ENCODE data around the gene SAP30L. TPM values are rescaled to one million over a fixed set of nuclear protein-coding genes. Genes with fewer than 3 reads are reported as not detected.

The SAP30L gene
- total RNA-seq, 4 donors from 2014 or later, result 34.9 to 54.9 (median 46.2) TPM

DNA sequence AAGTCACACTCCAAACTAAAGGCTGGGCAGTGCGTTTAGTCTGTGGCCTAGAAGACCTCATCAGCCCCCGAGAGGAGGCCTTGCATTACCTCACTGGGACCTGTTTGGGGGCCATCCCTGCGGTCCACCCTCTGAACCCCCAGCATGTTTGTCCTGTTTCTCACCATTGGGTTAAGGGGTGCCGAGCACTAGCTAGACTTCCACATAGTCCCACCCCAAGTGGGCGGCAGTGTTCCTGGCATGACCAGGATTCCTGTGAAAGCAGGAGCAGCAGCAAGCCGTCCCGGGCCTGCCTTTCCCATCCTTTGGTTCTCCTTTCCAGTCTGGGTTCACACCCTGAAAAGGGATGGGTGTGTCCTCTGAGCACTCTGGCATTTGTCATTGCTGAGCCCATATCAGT is 26.6 kb upstream of the SAP30L start:
- intact Hi-C loops (cut with DNase I), result no loop called here
- Histone ChIP-seq H3K4me1 (no peaks in the 10 kb centered on the region), H3K9me3 (no peaks in the 10 kb centered on the region), H3K36me3 (peaks cover 9 to 44% (median 35%) of the 10 kb centered on the region in 4 donors), H3K27ac (replicated peaks in 1 of 4) (no peak overlapping the region), H3K27me3 (no peaks in the 10 kb centered on the region), H3K4me3 (no peak overlapping the region)
- TF ChIP-seq, protein P1, sequence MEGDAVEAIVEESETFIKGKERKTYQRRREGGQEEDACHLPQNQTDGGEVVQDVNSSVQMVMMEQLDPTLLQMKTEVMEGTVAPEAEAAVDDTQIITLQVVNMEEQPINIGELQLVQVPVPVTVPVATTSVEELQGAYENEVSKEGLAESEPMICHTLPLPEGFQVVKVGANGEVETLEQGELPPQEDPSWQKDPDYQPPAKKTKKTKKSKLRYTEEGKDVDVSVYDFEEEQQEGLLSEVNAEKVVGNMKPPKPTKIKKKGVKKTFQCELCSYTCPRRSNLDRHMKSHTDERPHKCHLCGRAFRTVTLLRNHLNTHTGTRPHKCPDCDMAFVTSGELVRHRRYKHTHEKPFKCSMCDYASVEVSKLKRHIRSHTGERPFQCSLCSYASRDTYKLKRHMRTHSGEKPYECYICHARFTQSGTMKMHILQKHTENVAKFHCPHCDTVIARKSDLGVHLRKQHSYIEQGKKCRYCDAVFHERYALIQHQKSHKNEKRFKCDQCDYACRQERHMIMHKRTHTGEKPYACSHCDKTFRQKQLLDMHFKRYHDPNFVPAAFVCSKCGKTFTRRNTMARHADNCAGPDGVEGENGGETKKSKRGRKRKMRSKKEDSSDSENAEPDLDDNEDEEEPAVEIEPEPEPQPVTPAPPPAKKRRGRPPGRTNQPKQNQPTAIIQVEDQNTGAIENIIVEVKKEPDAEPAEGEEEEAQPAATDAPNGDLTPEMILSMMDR (IDR thresholded peaks at IDR 0.05), result no peak
- no peak for TF ChIP-seq POLR2A (IDR thresholded peaks at IDR 0.05; ENCODE audit: low read depth)
- TF ChIP-seq EP300 (IDR thresholded peaks at IDR 0.05), result no peak
- TF ChIP-seq POLR2AphosphoS5 (IDR thresholded peaks at IDR 0.05), result no peak
- 97% methylated on average over 5 of the region's 7 CpGs for WGBS
- peak; percentile 75 for DNase-seq (ENCODE audit: extremely low spot score)

DNA sequence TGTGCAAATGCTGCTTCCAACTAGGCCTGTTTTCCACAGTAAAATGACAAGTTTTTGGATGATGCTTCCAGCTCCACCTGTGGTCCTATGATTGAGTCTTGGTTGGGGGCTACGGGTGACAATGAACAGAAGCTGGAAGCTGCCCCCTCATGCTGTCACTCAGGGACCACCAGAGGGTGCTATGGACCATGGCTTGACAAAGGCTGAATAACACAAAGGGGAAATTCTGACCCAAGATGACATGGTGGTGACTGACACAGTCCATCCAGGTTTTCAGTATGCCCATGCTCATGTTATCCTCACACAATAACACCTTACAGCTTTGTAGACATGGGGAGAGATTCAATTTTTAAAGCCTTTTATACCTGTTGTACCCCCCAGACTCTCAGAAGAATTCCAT is 23.9 kb upstream of the SAP30L start:
- TF ChIP-seq POLR2AphosphoS5 (IDR thresholded peaks at IDR 0.05) (no peak), EP300 (IDR thresholded peaks at IDR 0.05) (no peak), POLR2A (IDR thresholded peaks at IDR 0.05; ENCODE audit: low read depth) (no peak)
- TF ChIP-seq, protein P1 (IDR thresholded peaks at IDR 0.05), result no peak
- intact Hi-C loops (cut with DNase I), result no loop called here
- WGBS, result 88% methylated on average over 1 of the region's 1 CpG

DNA sequence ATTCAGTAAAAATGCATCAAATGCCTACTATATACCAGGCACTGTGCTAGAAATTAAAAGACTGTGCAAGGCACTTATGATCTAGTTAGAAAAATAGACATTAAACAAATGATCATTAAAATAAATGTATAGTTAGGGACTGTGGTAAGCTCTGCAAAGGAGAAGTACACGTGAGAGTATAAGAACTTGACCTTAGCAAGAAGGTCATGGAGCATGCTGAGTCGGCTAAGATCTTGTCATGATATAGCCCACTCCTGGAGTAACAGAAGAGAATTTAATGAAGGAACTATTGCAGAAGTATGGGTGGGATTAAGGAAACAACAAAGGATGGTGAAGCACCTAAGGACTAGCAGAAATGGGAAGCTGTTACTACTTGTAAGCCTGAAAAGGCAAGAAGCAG is 23.5 kb upstream of the SAP30L start:
- no peaks in the 10 kb centered on the region for H3K4me1 ChIP-seq
- DNase-seq (ENCODE audit: extremely low spot score), result no peak
- 82% methylated on average over 2 of the region's 2 CpGs for WGBS
- no peaks in the 10 kb centered on the region for H3K27me3 ChIP-seq
- H3K9me3 ChIP-seq, result no peaks in the 10 kb centered on the region
- intact Hi-C loops (cut with DNase I), result no loop called here
- TF ChIP-seq, protein P1 (IDR thresholded peaks at IDR 0.05), result no peak
- TF ChIP-seq EP300 (IDR thresholded peaks at IDR 0.05) (no peak), POLR2AphosphoS5 (IDR thresholded peaks at IDR 0.05) (no peak), POLR2A (IDR thresholded peaks at IDR 0.05; ENCODE audit: low read depth) (no peak)
- peaks cover 0 to 20% (median 17%) of the 10 kb centered on the region in 4 donors for H3K36me3 ChIP-seq
- H3K27ac ChIP-seq (replicated peaks in 1 of 4), result no peak overlapping the region
- no peak overlapping the region for H3K4me3 ChIP-seq

More for the DNA sequence above, 23.9 kb upstream of the SAP30L start:
- H3K9me3 ChIP-seq, result no peaks in the 10 kb centered on the region
- H3K4me3 ChIP-seq, result no peak overlapping the region
- H3K4me1 ChIP-seq, result no peaks in the 10 kb centered on the region
- no peak overlapping the region for H3K27ac ChIP-seq (replicated peaks in 1 of 4)
- H3K36me3 ChIP-seq, result peaks cover 4 to 25% (median 21%) of the 10 kb centered on the region in 4 donors
- no peaks in the 10 kb centered on the region for H3K27me3 ChIP-seq
- peak; percentile 24 for DNase-seq (ENCODE audit: extremely low spot score)

DNA sequence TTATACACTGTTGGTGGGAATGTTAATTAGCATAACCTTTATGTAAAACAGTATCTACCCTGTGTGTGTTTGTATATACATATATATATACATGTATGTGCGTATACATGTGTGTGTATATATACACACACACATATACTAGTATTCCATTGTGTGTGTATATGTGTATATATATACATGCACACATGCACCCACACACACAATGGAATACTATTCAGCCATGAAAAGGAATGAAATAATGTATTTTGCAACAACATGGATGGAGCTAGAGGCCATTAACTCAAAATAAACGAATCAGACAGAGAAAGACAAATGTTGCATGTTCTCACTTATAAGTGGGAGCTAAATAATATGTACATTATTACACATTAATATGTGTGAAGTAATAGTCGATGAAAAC is 17.6 kb upstream of the SAP30L start:
- intact Hi-C loops (cut with DNase I), result no loop called here
- Histone ChIP-seq H3K9me3 (no peaks in the 10 kb centered on the region), H3K27me3 (no peaks in the 10 kb centered on the region), H3K27ac (replicated peaks in 1 of 4) (no peak overlapping the region), H3K4me3 (no peak overlapping the region), H3K4me1 (no peaks in the 10 kb centered on the region), H3K36me3 (no peaks in the 10 kb centered on the region)
- TF ChIP-seq EP300 (IDR thresholded peaks at IDR 0.05) (no peak), POLR2A (IDR thresholded peaks at IDR 0.05; ENCODE audit: low read depth) (no peak), POLR2AphosphoS5 (IDR thresholded peaks at IDR 0.05) (no peak)
- TF ChIP-seq, protein P1 (IDR thresholded peaks at IDR 0.05), result no peak
- no peak for DNase-seq (ENCODE audit: extremely low spot score)
- 97% methylated on average over 3 of the region's 3 CpGs for WGBS

DNA sequence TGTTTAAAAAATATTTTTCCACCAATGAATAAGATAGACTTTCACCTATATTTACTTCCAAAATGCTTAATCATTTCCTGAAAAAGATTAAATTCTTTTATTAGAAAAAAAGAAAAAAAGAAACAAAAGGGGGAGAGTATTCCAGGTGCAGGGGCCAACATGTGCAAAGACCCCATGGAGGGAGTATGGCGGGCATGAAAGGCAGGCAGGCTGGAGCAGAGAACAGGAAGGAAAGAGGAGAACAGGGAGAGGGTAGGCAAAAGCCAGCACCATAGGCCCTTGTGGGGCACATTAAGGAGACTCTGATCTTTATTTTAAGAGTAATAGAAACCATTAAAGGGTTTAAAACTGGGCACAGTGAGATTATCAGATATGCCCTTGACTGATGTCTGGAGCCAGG is 16.5 kb upstream of the SAP30L start:
- Histone ChIP-seq H3K4me1 (no peaks in the 10 kb centered on the region), H3K27ac (replicated peaks in 1 of 4) (no peak overlapping the region)
- 96% methylated on average over 1 of the region's 1 CpG for WGBS

More for the DNA sequence above, 16.5 kb upstream of the SAP30L start:
- H3K36me3 ChIP-seq, result no peaks in the 10 kb centered on the region
- peak; percentile 83 for DNase-seq (ENCODE audit: extremely low spot score)
- no peaks in the 10 kb centered on the region for H3K27me3 ChIP-seq
- intact Hi-C loops (cut with DNase I), result no loop called here
- no peak overlapping the region for H3K4me3 ChIP-seq
- TF ChIP-seq, protein P1 (IDR thresholded peaks at IDR 0.05), result no peak
- TF ChIP-seq POLR2AphosphoS5 (IDR thresholded peaks at IDR 0.05) (no peak), POLR2A (IDR thresholded peaks at IDR 0.05; ENCODE audit: low read depth) (no peak), EP300 (IDR thresholded peaks at IDR 0.05) (no peak)
- H3K9me3 ChIP-seq, result no peaks in the 10 kb centered on the region
